Fibroblast of skin of right biceps (primary cell): ENCODE data around the gene COQ9.
"Not testable (repeated sequence)": the region's sequence is repeated elsewhere in the genome, so short reads cannot be mapped to it uniquely, and the experiment has no call there.

ENCODE experiments used
- DNase-seq: peaks from one replicate; pipeline ENCODE4 v3.0.0-alpha.2; 2013

COQ9 gene

DNA sequence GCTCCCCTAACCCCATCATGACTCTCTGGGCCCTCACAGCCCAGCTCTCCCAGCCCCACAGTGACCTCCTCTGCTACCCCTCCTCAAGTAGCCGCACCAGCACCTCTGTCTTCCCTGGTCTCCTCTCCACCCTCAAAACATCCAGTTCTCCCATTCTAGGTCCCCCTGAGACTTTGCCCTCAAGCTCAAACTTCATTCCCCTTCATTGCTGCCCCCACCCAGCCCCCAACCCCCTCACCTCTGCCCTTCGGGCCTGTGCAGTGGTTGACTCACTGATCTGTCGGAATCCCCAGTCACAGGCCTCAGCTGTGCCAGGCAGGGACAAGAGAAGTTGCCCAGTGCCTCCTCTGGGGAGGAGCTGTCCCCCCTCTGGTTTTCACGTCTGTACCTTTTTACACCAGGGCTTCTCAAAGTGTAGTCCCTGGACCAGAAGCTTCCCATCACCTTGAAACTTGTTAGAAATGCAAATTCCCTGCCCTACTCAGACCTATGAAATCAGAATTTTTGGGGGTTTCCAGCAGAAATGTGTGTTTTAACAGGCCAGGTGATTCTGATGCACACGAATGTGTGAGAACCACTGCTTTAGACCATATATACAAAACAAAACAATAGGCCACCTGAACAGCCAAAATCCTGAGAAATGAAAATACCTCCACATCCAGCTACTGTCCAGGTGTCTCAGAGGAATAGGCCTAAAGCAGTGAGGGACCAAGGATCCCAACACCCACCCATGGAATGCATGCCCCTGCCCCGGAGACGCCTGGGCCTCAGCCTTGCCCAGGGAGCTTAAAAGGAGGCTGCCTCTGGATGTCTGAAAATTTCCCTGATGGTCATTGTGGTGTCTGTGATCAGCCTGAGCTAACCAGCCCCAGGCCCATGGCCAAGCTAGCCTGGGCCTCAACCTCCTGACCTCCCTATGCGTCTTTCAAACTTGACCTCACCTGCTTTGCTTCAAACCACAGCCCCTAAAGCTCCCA lies 39.9 kb downstream of the COQ9 start:
- no peak for DNase-seq

DNA sequence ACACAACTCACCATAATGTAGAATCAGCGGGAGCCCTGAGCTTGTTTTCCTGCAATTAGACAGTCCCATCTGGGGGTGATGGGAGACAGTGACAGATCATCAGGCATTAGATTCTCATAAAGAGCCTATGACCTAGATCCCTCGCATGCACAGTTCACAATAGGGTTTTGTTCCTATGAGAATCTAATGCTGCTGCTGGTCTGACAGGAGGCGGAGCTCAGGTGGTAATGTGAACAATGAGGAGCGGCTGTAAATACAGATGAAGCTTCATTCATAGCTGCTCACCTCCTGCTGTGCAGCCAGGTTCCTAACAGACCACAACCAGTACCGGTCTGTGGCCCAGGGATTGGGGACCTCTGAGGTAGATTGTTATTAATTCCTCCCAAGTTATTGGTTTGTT lies 42.0 kb downstream of the COQ9 start:
- no peak for DNase-seq

DNA sequence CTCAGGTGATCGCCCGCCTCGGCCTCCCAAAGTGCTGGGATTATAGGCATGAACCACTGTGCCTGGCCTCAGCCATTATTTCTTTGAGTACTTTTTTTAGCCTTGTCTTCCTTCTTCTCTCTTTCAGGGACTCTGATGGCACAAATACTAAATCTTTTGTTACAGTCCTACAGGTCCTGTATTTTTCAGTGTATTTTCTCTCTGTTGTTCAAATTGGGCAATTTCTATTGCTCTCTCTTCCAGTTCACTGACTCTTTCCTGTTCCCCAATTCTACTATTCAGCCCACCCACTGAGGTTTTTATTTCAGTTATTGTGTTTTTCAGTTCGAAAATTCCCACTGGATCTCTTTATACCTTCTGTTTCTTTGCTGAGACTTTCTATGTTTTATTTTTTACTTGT lies 46.5 kb downstream of the COQ9 start:
- DNase-seq: no peak

DNA sequence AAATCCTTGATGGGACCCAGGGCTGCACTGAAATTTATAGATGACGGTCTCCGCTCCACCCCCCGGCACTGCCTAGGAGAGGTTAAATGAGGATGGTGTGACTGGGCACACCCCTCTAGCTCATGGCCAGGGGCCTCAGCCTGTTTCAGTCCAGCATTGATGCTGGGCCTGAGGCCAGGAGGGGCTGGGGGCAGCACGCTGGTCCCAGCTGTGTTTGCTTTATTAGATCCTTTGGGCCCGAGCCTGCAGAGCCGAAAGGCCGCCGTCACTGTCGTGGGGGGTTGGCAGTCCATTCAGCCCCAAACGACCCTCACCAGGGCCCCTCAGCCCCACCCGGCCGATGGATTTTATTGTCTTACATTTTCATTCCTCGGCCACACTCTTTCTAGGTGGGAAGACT lies 49.8 kb downstream of the COQ9 start:
- no peak for DNase-seq

DNA sequence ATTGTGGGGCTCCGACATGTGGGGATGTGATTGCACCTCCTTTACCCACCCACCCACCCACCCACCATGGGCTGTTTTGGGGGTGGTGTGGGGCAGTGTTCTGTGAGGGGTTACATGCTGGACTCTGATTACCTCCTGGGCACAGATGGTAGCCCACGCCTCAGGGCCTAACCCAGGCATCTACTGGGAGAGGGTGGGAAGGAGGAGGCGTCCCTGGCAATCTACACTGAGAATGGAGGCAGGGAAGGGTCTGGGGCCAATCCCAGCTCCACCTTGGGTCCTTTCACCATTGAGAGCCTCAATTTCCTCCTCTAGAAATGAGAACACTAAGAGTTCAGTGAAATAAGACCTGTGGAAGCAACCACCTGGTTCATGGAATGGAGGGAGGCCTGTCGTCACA lies 50.8 kb downstream of the COQ9 start:
- no peak for DNase-seq

DNA sequence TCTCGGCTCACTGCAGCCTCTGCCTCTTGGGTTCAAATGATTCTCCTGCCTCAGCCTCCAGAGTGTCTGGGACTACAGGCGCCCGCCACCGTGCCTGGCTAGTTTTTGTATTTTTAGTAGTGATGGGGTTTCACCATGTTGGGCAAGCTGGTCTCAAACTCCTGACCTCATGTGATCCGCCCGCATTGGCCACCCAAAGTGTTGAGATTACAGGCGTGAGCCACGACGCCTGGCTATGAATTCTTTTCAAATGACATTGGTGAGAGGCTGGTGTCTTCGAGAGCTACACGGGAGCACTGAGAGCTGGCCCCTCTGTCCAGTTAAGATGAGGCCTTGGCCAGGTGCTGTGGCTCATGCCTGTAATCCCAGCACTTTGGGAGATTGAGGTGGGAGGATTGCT lies 52.7 kb downstream of the COQ9 start:
- not testable (repeated sequence) for DNase-seq

DNA sequence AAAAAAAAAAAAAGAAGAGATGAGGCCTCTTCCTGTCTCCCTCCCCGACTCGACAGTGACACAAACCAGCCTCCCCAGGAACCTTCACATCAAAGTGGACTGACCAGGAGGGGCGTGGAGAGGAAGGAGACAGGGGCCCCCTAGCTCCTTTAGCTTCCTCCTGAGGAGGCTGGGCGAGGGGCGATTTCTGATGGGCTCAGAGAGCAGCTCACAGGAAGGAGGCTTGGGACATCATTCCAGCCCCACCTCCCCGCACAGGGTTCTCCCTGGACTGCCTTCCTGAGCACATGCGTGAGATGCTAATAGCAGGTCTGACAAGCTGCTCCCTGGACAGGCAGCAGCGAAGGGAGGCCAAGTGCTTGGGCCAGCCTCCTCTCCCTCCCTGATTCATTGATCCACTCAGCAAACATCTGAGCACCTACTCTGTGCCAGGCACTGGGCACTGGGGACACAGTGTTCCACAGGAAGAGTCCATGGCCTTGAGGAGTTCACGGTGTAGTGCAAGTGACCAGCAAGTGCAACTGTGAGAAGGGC lies 53.4 kb downstream of the COQ9 start:
- no peak for DNase-seq

DNA sequence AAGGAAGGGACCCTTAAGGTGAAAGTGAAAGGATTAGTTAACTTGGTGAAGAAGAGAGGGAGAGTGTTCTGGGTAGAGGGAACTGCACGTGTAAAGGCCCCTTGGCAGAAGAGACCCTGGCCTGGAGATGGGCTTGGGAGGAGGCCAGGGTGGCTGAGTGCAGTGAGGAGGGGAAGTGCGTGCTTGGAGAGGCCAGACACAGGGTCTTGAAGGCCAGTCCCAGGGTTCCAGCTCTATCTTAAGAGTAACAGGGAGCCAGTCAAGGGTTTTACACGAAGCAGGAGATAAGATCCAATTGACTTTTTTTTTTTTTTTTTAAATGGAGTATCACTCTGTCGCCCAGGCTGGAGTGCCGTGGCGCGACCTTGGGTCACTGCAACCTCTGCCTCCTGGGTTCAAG lies 54.2 kb downstream of the COQ9 start:
- no peak for DNase-seq

DNA sequence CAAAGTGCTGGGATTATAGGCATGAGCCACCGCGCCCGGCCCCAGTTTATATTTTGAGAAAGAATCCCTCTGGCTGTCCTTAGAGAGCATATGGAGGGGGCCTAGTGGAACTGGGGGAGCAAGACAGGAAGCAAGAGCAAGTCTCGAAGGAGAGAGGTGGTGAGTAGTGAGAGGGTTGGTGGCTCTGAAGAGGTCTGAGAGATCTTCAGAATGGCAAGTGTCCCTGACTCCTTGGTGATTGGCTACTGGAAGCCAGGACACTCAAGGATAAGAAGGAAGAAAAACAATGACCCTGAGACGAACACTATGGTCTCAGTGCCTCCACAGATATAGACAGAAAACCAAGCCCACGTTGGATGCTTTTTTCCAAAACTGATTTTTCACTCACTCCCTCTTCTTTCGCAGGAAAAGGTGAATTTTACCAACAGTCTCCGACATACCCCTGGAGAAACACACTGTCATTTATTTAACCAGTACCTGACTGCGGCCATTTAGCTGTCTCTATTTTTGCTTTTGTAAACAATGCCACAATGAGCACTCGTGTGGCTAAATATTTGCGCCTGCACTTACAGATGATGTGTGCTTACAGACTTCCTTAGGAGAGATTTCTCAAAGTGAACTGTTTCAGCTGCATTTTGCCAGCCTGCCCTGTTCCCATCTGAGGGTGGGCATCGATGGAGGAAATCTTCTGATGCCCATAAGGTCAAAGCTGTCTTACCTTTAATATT lies 54.9 kb downstream of the COQ9 start:
- DNase-seq: no peak

DNA sequence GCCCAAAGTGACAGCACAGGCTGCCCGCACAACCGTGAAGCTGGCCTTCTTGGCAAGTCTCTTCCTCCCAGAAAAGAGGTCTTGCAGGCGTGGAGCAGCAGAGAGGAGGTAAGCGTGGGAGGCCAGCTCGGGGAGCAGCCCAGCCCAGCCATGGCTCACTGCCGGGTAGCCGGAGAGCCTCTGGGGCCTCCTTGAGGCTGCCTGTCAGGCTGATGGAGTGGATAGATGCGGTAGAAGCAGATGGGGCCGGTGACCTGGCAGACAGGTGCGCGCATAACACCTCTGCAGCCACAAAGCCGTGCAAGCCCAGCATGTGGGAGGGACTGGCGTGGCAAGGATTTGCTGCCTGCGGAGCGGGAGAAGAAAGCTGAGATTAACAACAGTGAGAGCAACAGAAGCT lies 56.1 kb downstream of the COQ9 start:
- no peak for DNase-seq

DNA sequence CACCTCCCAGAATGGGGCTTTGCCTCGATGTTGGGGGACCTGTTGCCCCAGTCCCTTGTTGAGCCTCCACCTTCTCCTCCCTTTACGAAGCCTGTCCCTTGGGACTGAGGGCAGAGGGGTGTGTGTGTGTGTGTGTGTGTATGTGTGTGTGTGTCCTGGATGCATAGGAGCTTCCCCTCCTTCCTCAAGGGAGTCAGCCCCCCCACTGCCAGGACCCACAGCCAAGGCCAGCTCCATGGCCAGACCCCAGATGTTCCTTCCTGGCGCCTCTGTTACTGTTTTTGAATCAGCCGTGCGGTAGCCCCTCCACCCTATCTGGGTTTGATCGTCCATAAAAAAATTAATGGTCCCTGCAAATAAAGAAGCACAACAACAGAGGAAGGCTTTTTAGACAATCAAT lies 56.7 kb downstream of the COQ9 start:
- no peak for DNase-seq

DNA sequence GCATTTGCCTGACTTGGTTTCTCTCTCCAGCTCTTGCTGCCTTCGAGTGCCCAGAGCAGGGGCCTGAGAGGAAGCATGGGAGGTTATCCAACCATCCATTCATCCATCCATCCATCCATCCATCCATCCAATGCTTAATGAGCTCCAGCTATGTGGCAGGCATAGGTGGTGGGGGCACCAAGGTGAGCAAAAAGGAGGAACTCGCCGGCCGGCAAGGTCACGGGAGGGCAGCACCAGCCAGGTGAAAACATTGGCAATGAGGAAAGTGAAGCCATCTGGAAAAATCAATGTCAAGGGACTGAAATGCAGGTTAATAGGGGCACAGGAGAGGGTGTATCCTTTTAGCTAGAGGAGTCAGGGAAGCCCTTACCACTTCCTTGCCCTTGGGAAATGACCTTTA lies 57.2 kb downstream of the COQ9 start:
- no peak for DNase-seq

DNA sequence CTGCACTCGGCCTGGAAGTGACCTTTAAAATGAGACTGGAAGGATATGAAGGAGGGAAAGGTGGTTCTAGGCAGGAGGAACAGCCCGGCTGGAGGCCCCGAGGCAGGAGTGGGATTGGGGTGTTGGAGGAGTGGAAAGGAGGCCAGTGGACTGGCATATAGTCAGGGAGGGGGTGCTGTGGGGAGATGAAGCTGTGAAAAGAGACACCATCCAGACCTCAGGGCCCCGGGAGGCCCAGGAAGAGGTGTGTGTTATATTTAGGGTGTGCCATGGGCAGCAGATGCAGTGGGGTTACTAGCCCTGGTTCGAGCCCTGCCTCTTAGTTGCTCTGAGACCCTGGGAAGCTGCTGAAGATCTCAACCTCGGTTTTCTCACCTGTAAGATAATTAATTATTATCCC lies 57.9 kb downstream of the COQ9 start:
- no peak for DNase-seq

DNA sequence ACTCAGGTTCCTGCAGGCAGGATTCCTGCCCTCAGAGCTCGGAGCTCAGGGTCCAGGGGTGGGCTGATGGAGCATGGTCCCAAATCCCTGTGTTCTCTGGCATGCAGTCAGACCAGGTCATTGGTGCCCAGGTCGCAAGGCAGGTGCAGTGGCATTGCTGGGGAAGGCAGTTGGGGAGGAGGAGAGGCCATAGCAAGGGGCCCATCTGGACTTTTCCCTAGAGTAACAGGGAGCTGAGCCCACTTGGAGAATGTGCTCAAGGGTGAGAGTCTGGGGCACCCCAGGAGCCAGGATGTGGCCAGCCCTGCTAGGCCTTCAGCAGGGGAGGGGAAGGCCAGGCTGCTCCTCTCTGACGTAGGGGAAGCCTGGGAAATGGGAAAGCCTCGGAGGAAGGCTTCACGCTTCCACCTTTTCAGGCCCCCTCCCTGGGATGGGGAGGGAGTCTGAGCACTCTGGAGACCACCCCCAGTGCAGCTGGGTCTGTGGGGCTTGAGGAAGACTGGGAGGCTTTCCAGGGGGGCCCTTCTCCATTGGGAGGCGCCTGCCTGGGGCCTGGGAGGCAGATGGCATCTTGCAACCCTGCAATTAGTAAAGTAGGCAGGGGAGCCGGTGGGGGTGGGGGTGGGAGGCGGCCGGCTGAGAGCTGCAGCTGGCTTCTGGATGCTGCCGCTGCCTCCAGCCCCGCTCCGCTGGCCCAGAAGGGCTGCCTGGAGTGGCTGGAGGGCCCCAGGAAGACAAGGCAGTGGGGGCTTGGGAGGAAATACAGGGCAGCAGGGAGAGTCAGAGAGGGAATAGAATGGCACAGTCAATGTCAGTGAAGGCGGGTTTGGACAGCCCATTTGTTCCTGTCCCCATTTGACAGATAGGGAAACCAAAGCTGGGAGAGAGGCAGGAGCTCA lies 60.1 kb downstream of the COQ9 start:
- DNase-seq: no peak

DNA sequence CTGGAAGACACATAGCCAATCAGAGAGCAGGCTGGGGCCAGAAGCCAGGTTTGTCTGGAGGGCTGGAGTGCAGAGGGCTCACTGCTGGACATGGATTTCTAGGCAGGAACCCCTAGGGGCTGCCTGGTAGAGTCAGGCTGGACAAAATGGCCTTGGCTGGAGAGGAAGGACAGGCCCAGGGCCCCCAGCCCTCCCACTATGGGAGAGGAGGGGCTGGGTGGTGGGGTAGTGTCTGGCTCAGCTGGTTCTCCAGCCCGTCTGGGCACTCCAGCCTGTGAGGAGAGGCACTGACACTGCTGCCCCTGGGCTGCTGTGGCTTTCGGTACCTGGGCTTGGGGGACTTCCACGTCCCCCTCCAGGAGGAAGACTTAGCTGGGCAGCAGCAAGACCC lies 60.8 kb downstream of the COQ9 start:
- DNase-seq: no peak

DNA sequence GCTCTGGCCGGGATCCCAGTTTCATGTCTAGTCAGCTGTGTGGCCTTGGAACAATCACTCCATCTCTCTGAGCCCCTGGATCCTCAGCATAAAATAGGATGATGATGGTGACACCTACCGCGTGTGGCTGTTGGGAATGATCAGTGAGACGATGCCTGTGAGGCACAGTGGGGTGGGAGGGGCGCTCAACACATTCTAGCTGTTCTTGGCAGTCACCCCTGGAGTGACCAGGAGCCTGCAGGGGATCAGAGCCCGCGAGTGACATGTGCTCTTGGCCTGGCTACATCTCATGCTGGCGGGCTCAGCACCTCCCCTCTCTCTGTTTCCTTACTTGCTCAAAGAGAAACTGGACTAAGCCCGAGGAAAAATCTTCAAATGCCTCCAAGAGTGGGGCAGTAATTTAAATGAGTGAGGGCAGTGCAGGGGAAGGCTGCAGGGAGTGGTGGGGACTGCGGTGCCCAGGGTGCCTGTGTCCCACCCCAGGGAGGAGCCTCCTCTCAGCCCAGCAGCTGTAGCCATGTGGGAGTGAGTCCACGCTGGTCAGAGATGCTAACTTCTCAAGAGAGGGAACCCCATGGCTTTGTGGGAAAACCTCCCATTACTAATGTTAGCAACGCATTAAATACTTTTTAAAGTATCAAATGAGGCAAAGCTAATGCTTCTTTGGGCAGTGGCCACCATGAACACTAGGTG lies 62.1 kb downstream of the COQ9 start:
- no peak for DNase-seq

DNA sequence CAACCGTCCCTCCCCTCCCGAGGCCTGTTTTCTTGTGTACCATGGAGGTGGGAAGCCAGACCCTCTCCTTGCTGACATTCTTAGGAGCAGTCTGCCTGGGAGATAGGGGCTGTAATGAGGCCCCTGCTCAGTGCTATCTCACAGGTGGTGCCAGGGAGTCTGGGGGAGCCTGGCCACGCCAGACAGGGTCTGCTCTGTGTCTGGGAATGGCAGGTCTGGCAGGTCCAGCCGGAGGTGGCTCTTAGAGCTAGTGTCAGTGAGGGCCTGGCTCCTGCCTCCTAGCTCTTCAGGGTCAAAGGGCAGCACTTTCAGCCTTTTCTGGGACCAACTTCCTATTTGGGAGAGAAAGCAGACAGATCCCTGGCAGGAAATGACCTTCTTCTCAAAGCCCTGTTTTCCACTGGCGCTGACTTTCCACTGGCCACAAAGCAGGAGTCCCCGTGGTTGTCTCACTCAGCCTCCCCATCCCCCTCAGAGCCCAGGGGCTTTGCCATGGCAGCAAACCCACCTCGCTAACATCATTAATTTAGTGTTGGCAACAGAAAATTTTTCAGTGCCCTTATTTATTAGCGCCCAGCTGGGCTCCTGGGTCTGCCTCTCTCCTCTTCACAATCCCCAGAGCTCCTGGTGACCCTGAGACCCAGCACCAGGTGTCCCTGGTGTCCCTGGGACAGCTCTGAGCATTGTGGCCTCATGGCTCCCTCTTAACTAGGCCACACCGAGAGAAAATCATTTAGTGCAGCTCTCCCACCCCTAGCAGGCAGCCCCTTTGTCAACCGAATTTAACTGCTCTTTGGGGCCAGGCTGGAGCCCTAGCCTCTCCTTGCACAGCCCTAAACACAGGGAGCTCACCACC lies 63.0 kb downstream of the COQ9 start:
- no peak for DNase-seq
